Endothelial cell (in vitro differentiated cells): ENCODE results near the gene UNC93B1. TPM values are rescaled to one million over a fixed set of nuclear protein-coding genes. Genes with fewer than 3 reads are reported as not detected.

Experiments
- DNase-seq: peaks from one replicate; pipeline ENCODE4 v3.0.0; 2021; ENCODE audit warnings: low spot score
- H3K27ac Mint-ChIP-seq: one replicate; pipeline ENCODE4 v1.8.0; 2021; ENCODE audit warnings: mixed read lengths, inconsistent platforms; ENCODE audit not compliant: unreplicated experiment
- H3K27me3 Mint-ChIP-seq: one replicate; pipeline ENCODE4 v1.8.0; 2021; ENCODE audit warnings: mild to moderate bottlenecking, moderate library complexity, mixed read lengths, inconsistent platforms; ENCODE audit not compliant: unreplicated experiment
- H3K36me3 Mint-ChIP-seq: one replicate; pipeline ENCODE4 v1.8.0; 2021; ENCODE audit warnings: mild to moderate bottlenecking, low read depth, mixed read lengths, inconsistent platforms; ENCODE audit not compliant: unreplicated experiment
- H3K4me1 Mint-ChIP-seq: one replicate; pipeline ENCODE4 v1.8.0; 2021; ENCODE audit warnings: mild to moderate bottlenecking, mixed read lengths, inconsistent platforms; ENCODE audit not compliant: unreplicated experiment
- H3K4me3 Mint-ChIP-seq: one replicate; pipeline ENCODE4 v1.8.0; 2021; ENCODE audit warnings: mild to moderate bottlenecking, mixed read lengths, inconsistent platforms; ENCODE audit not compliant: unreplicated experiment
- H3K9me3 Mint-ChIP-seq: one replicate; pipeline ENCODE4 v1.8.0; 2021; ENCODE audit warnings: mixed read lengths, inconsistent platforms; ENCODE audit not compliant: unreplicated experiment
- total RNA-seq: library from RNA; stranded (reverse); fragmentation: NEBNext Ultra II Directional; extraction: Animal tissue kit (Norgen Biotek cat#: 25700); gene quantifications from one replicate; pipeline ENCODE4 v1.2.1, GENCODE V29; 2021; ENCODE audit not compliant: unreplicated experiment
- TF ChIP-seq, protein P1 (sequence below): fragments of 200-600 bp; sonication (generic); IDR thresholded peaks from one replicate; pipeline ENCODE4 v1.5.0; 2021; ENCODE audit warnings: antibody characterized with exemption; ENCODE audit not compliant: unreplicated experiment

The UNC93B1 gene
- total RNA-seq, 1 donor from 2014 or later = 13.1 TPM

DNA sequence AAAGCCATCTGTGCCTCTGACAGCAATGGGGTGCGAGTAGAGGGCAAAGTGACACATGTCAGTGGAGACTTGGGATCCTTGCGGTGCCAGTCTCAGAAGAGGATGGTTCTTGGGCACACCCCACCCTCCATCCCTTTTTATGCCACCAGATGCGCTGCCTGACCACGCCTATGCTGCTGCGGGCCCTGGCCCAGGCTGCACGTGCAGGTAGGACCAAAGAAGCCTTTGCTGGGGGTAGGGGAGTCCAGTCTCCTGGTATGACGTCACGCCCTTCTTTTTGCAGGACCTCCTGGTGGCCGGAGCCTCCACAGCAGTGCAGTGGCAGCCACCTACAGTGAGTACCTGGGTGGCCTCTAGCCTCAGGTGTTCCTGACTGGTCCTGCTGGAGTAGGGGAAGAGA is 28.1 kb upstream of the UNC93B1 start:
- Mint-ChIP-seq H3K9me3 (no peaks in the 10 kb centered on the region), H3K4me3 (peak overlapping the region; percentile 84), H3K27me3 (peaks cover 14% of the 10 kb centered on the region), H3K36me3 (no peaks in the 10 kb centered on the region), H3K4me1 (peaks cover 20% of the 10 kb centered on the region), H3K27ac (no peak overlapping the region)
- TF ChIP-seq, protein P1, sequence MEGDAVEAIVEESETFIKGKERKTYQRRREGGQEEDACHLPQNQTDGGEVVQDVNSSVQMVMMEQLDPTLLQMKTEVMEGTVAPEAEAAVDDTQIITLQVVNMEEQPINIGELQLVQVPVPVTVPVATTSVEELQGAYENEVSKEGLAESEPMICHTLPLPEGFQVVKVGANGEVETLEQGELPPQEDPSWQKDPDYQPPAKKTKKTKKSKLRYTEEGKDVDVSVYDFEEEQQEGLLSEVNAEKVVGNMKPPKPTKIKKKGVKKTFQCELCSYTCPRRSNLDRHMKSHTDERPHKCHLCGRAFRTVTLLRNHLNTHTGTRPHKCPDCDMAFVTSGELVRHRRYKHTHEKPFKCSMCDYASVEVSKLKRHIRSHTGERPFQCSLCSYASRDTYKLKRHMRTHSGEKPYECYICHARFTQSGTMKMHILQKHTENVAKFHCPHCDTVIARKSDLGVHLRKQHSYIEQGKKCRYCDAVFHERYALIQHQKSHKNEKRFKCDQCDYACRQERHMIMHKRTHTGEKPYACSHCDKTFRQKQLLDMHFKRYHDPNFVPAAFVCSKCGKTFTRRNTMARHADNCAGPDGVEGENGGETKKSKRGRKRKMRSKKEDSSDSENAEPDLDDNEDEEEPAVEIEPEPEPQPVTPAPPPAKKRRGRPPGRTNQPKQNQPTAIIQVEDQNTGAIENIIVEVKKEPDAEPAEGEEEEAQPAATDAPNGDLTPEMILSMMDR = no peak
- DNase-seq = no peak

DNA sequence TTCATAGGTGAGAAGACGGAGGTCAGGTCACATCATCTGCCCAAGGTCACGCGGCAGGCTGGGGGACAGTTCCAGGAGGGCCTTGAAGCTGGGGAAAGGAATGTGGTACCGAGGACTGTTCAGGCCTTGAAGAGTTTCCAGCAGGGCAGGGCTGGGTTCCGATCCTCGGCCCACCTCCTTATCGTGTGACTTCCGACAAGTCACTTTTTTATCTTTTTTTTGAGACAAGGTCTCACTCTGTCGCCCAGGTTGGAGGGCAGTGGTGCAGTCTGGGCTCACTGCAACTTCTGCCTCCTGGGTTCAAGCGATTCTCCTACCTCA is 27.2 kb upstream of the UNC93B1 start:
- H3K4me3 Mint-ChIP-seq = peak overlapping the region; percentile 98
- no peak overlapping the region for H3K27ac Mint-ChIP-seq
- DNase-seq = no peak
- no peaks in the 10 kb centered on the region for H3K36me3 Mint-ChIP-seq
- H3K4me1 Mint-ChIP-seq = peaks cover 19% of the 10 kb centered on the region
- H3K27me3 Mint-ChIP-seq = peaks cover 14% of the 10 kb centered on the region
- no peaks in the 10 kb centered on the region for H3K9me3 Mint-ChIP-seq
- TF ChIP-seq, protein P1 = no peak

DNA sequence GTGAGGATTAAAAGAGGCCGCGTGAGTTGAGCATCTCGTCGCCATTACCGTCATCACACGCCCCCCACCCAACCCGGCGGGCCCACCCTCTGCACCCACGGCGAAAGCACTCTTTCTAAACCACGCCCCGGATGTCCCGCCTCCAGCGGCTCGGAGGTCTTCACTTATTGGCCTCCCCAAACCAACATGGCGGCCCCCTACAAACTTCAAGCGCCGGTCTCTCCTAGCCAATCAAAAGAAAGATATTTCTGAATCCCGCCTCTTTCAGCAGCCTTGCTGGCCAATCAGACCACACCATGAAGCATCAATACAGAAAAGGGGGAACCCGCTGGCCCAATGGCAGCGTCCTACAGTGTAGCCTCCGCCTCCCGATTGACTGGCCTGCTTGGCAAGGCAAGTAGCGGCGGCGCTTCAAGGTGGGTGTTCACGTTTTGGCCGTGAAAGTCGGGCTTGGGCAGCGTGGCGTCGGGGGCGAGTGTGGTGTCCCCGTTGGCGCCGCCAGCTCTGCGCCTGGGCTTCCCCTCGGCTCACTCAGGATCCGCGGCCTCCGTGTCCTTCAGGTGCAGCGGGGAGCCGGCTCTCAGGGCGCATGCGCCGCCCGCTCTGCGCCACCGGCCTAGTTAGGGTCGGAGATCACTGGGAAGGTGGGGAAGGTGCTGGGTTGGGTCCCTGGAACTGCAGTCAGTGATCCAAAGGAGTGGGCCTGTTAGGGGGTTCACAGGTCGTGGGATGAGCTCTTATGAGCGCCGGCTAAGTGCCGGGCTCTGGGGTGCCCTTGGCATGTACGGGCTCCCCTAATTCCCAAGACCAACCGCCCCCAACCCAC is 26.6 kb upstream of the UNC93B1 start, which contains the start of gene NDUFS8:
Gene NDUFS8 (plus strand): TSS at position 364 of the 826 bp plus-strand sequence. CDS start 1,471 bp downstream, outside the sequence.
- H3K36me3 Mint-ChIP-seq = peaks cover 2% of the 10 kb centered on the region
- H3K27me3 Mint-ChIP-seq = peaks cover 15% of the 10 kb centered on the region
- peak; percentile 88 for DNase-seq
- peak within 1 kb of the TSS; percentile 98 for H3K4me3 Mint-ChIP-seq
- no peaks in the 10 kb centered on the region for H3K9me3 Mint-ChIP-seq
- TF ChIP-seq, protein P1 = no peak
- H3K27ac Mint-ChIP-seq = peak within 1 kb of the TSS; percentile 68
- peaks cover 19% of the 10 kb centered on the region for H3K4me1 Mint-ChIP-seq

DNA sequence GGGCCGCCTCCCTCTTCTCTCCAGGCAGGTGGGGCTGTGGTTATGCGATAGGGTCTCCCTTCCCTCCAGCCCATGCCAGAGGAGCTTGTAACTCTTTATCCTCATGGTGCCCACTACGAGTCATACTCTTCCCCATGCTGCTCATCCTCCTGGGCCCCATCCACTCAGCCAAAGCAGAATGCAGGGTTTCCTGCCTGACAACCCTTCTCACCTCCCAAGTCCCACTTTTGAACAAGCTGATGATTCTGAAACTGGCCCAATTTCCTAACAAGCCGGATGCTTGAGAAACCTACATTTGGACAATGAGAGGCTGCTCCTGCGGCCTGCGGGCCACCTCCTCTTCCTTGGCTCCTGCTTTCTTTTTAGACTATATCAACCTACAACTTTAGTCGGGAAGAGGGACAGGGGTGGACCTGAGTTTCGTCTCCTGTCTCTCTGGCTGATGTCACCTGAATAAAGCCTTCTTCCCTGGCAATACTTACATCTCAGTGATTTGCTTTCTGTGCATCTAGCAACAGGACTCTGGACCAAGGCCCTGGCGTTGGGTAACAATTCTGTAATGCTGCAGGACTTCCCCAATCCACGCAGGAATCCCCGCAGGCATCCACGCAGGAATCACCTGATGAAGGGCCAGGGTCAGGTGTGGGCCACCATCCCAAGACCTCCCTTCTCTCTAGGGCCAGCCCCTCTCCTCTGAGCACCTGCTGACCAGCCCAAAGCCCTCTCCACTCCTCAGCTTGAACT is 25.1 kb upstream of the UNC93B1 start:
- peak overlapping the region; percentile 98 for H3K4me3 Mint-ChIP-seq
- H3K27me3 Mint-ChIP-seq = peaks cover 16% of the 10 kb centered on the region
- peaks cover 4% of the 10 kb centered on the region for H3K36me3 Mint-ChIP-seq
- H3K9me3 Mint-ChIP-seq = no peaks in the 10 kb centered on the region
- peak overlapping the region; percentile 74 for H3K27ac Mint-ChIP-seq
- H3K4me1 Mint-ChIP-seq = peaks cover 19% of the 10 kb centered on the region
- DNase-seq = no peak
- TF ChIP-seq, protein P1 = no peak

DNA sequence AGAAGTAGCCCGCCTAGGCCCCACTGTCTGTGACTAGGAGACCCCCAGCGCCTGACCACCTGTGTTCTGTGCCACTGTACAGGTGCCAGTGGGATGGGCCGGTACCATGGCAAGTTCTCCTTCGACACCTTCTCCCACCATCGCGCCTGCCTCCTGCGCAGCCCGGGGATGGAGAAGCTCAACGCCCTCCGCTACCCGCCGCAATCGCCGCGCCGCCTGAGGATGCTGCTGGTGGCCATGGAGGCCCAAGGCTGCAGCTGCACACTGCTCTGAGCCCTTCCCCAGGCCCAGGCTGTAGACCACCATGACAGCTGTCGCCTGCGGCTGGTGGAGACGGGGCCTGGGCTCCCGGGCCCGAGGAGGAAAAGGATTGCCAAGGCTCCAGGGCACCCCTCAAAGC is 23.8 kb upstream of the UNC93B1 start:
- H3K9me3 Mint-ChIP-seq = no peaks in the 10 kb centered on the region
- no peak for DNase-seq
- TF ChIP-seq, protein P1 = no peak
- no peak overlapping the region for H3K4me3 Mint-ChIP-seq
- peaks cover 4% of the 10 kb centered on the region for H3K36me3 Mint-ChIP-seq
- peaks cover 16% of the 10 kb centered on the region for H3K27me3 Mint-ChIP-seq
- H3K27ac Mint-ChIP-seq = no peak overlapping the region
- peaks cover 19% of the 10 kb centered on the region for H3K4me1 Mint-ChIP-seq
